Measurements from ENCODE around the gene SCML1. TPM values are rescaled to one million over a fixed set of nuclear protein-coding genes. Genes with fewer than 3 reads are reported as not detected.

Gene SCML1
- total and polyA plus RNA-seq, 9 of the 15 experiments (the other 6 are each of a cell fraction or from before 2014, with no cell fraction given): 0.01 to 0.04 (median 0.04) TPM; not detected in 6

GRCh38 chrX:17697191-17697590 lies 40.1 kb upstream of the SCML1 start (continued):
- no peak for TF ChIP-seq TRIM25 (IDR thresholded peaks at IDR 0.05; ENCODE audit: borderline replicate concordance)
- no peak for TF ChIP-seq POLR2AphosphoS5 (IDR thresholded peaks at IDR 0.05; ENCODE audit: control insufficient read depth, insufficient read depth, low read depth, low read length)
- TF ChIP-seq FOXA1 (IDR thresholded peaks at IDR 0.05; ENCODE audit: borderline replicate concordance): no peak
- TF ChIP-seq CREB5 (CRISPR knock-in tag; IDR thresholded peaks at IDR 0.05): no peak

GRCh38 chrX:17700976-17701375 lies 36.3 kb upstream of the SCML1 start:
- POLR2A ChIA-PET: no interaction called here
- Histone ChIP-seq H3K36me3 (ENCODE audit: control insufficient read depth, insufficient read depth, low read length) (no peaks in the 10 kb centered on the region), H3K9me1 (ENCODE audit: control insufficient read depth, insufficient read depth, low read length) (no peaks in the 10 kb centered on the region), H3K27ac (ENCODE audit: extremely low read depth, low read depth, low read length) (no peak overlapping the region), H3K79me2 (ENCODE audit: control insufficient read depth, insufficient read depth, low read length) (no peaks in the 10 kb centered on the region), H3K4me3 (no peak overlapping the region), H4K20me1 (replicated peaks; ENCODE audit: control insufficient read depth, insufficient read depth, low read length) (no peaks in the 10 kb centered on the region), H3K27me3 (ENCODE audit: control insufficient read depth in 2 of 2, insufficient read depth in 2 of 2, low read length in 2 of 2) (no peaks in the 10 kb centered on the region), H3K4me1 (replicated peaks in 1 of 2; ENCODE audit: control insufficient read depth in 2 of 2, insufficient read depth in 2 of 2, low read length in 2 of 2) (no peaks in the 10 kb centered on the region), H3K9ac (ENCODE audit: insufficient read depth in 1 of 2, low read depth in 2 of 2, low read length in 2 of 2) (no peak overlapping the region), H2AFZ (ENCODE audit: low read depth, low read length) (no peak overlapping the region), H3K4me2 (ENCODE audit: insufficient read depth, low read length) (no peak overlapping the region), H3K9me3 (replicated peaks; ENCODE audit: control insufficient read depth, insufficient read depth, low read depth, low read length) (no peaks in the 10 kb centered on the region)
- no TSS peak for BruUV-seq (replicated peaks)
- in situ Hi-C loops (cut with MboI): no loop called here
- CTCF ChIA-PET (ENCODE audit: low intra/inter-chr PET ratio): no interaction called here
- intact Hi-C loops (cut with micrococcal nuclease): no loop called here
- DNase-seq (ENCODE audit: extremely low read depth in 1 of 4, low spot score in 3 of 4) (no peak), FAIRE-seq (no peak), ATAC-seq (no peak)
- TF ChIP-seq PHTF2 (CRISPR knock-in tag; IDR thresholded peaks at IDR 0.05) (no peak), ZNF232 (CRISPR knock-in tag; IDR thresholded peaks at IDR 0.05) (no peak), FIP1L1 (IDR thresholded peaks at IDR 0.05; ENCODE audit: low read depth, low read length, poor library complexity, severe bottlenecking) (no peak), ZNF121 (CRISPR knock-in tag; conservative IDR thresholded peaks at IDR 0.05) (no peak), ZC3H8 (IDR thresholded peaks at IDR 0.05) (no peak), BRF1 (IDR thresholded peaks at IDR 0.05; ENCODE audit: borderline replicate concordance, extremely low read depth, insufficient read length) (no peak), EZH2 (IDR thresholded peaks at IDR 0.05; ENCODE audit: borderline replicate concordance, low read depth, low read length) (no peak), NR2C1 (IDR thresholded peaks at IDR 0.05) (no peak), NR2C1 (tag; IDR thresholded peaks at IDR 0.05) (no peak)
- WGBS (ENCODE audit: insufficient coverage, low coverage, missing lambda C conversion rate): 0% methylated on average over 1 of the region's 1 CpG

All from K562 (cell line).